ENCODE data around the gene HMOX1.

DNA sequence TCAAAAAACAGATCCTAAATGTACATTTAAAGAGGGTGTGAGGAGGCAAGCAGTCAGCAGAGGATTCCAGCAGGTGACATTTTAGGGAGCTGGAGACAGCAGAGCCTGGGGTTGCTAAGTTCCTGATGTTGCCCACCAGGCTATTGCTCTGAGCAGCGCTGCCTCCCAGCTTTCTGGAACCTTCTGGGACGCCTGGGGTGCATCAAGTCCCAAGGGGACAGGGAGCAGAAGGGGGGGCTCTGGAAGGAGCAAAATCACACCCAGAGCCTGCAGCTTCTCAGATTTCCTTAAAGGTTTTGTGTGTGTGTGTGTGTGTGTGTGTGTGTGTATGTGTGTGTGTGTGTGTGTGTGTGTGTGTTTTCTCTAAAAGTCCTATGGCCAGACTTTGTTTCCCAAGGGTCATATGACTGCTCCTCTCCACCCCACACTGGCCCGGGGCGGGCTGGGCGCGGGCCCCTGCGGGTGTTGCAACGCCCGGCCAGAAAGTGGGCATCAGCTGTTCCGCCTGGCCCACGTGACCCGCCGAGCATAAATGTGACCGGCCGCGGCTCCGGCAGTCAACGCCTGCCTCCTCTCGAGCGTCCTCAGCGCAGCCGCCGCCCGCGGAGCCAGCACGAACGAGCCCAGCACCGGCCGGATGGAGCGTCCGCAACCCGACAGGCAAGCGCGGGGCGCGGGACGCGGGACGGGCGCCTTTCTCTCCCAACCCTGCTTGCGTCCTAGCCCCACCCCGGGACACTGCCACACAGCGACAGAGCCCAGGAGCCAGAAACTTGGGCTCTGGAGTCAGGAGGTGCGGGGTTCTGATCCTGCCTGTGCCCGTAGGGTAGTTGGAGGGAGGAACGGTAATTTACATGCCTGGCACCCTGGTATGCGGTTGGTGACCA is at the start of gene HMOX1:
- TF ChIP-seq TAF1 (IDR thresholded peaks at IDR 0.05; ENCODE audit: borderline replicate concordance, low read depth, low read length) (peak; percentile 73; the same call in 1 of the 2 replicates), POLR2A (IDR thresholded peaks at IDR 0.05; ENCODE audit: low read depth, low read length) (peak; percentile 83; the same call in 1 of the 2 replicates)
